Esophagus squamous epithelium (tissue), 5 donors: ENCODE measurements around the gene WDPCP. TPM values are rescaled to one million over a fixed set of nuclear protein-coding genes. Genes with fewer than 3 reads are reported as not detected.

Experiments
- DNase-seq: peaks from one replicate; lab custom pipeline; 2025; lab: John Stamatoyannopoulos, UW
- H3K27ac ChIP-seq, 4 donors: fragments of 200-600 bp; sonication (generic); one replicate each; pipeline ENCODE4 v1.5.1; 2016 to 2019; ENCODE audit warnings: mild to moderate bottlenecking in 1 of 4
- H3K27me3 ChIP-seq, 4 donors: fragments of 200-600 bp; sonication (generic); 1 replicate in 3 of 4; 2 replicates in 1 of 4; pipeline versions ENCODE4 v1.5.1 to v1.6.0; 2017 to 2021; ENCODE audit warnings: antibody characterized with exemption in 1 of 4
- H3K36me3 ChIP-seq, 3 donors: fragments of 200-600 bp; sonication (generic); one replicate each; pipeline ENCODE4 v1.5.1; 2016 to 2019
- H3K4me1 ChIP-seq, 3 donors: fragments of 200-600 bp; sonication (generic); one replicate each; pipeline ENCODE4 v1.5.1; 2017 to 2019
- H3K4me3 ChIP-seq, 4 donors: fragments of 200-600 bp; sonication (generic); 1 replicate in 3 of 4; 2 replicates in 1 of 4; pipeline ENCODE4 v1.5.1; 2016 to 2019; ENCODE audit warnings: mild to moderate bottlenecking in 2 of 4, moderate library complexity in 1 of 4
- H3K9me3 ChIP-seq, 3 donors: fragments of 200-600 bp; sonication (generic); one replicate each; pipeline ENCODE4 v1.5.1; 2016 to 2019
- POLR2A ChIP-seq, 4 donors: fragments of 450-650 bp; IDR thresholded peaks; one replicate each; pipeline ENCODE4 v1.6.1; 2017; ENCODE audit warnings: antibody characterized with exemption in 4 of 4, mild to moderate bottlenecking in 4 of 4, moderate library complexity in 3 of 4
- WGBS, 2 donors: methylation state at CpG; one replicate each; pipeline ENCODE4 v1.1.5; 2018; 5-methylcytosine and 5-hydroxymethylcytosine counted together
- intact Hi-C: fragments of 100-400 bp; cut with DNase I; formaldehyde crosslinking; loops from one replicate; pipeline ENCODE4 v1.15.0; 2022
- total RNA-seq, 4 donors: library from RNA; depleted of rRNA; stranded (reverse); fragments of >200 nt; gene quantifications; one replicate each; pipeline ENCODE4 v1.1.0, GENCODE V29; 2016
- TF ChIP-seq, protein P1 (sequence below), 6 experiments: fragments of 450-650 bp in 4 of 6; fragments of 200-600 bp in 2 of 6; sonication (generic) in 2 of 6; IDR thresholded peaks; one replicate each; pipeline ENCODE4 v1.5.1; 2016 to 2019; ENCODE audit warnings: antibody characterized with exemption in 6 of 6, mild to moderate bottlenecking in 4 of 6, moderate library complexity in 4 of 6
- donor health status: DM: yes; HTN: yes; CAD: no.

Gene WDPCP
- total RNA-seq, 4 donors from 2014 or later, result 3.0 to 9.7 (median 3.8) TPM

DNA sequence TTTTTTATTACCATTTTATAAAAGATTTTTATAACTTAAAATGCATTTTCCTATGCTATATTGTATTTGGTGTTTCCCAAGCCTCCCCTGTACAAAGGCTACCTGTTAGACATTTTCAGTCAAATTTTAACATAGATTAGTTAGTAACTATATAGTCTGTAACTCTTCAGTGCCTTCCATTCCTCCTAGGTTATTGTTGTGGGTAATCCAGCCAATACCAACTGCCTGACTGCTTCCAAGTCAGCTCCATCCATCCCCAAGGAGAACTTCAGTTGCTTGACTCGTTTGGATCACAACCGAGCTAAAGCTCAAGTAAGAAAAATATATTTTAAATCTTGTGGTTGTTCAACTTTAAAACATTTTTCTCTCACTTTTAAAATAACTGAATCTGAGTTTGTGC, 10.7 kb upstream of the WDPCP start:
- DNase-seq, result no peak
- Histone ChIP-seq H3K27me3 (no peaks in the 10 kb centered on the region), H3K36me3 (peaks cover 0 to 99% (median 8%) of the 10 kb centered on the region in 3 donors), H3K4me1 (no peaks in the 10 kb centered on the region), H3K9me3 (no peaks in the 10 kb centered on the region), H3K4me3 (no peak overlapping the region), H3K27ac (no peak overlapping the region)
- 87 to 93% methylated on average over 2 of the region's 2 CpGs for WGBS, 2 donors
- TF ChIP-seq POLR2A (IDR thresholded peaks at IDR 0.05), result no peak
- TF ChIP-seq, protein P1, sequence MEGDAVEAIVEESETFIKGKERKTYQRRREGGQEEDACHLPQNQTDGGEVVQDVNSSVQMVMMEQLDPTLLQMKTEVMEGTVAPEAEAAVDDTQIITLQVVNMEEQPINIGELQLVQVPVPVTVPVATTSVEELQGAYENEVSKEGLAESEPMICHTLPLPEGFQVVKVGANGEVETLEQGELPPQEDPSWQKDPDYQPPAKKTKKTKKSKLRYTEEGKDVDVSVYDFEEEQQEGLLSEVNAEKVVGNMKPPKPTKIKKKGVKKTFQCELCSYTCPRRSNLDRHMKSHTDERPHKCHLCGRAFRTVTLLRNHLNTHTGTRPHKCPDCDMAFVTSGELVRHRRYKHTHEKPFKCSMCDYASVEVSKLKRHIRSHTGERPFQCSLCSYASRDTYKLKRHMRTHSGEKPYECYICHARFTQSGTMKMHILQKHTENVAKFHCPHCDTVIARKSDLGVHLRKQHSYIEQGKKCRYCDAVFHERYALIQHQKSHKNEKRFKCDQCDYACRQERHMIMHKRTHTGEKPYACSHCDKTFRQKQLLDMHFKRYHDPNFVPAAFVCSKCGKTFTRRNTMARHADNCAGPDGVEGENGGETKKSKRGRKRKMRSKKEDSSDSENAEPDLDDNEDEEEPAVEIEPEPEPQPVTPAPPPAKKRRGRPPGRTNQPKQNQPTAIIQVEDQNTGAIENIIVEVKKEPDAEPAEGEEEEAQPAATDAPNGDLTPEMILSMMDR (IDR thresholded peaks at IDR 0.05), result no peak
- intact Hi-C loops, result no loop called here

DNA sequence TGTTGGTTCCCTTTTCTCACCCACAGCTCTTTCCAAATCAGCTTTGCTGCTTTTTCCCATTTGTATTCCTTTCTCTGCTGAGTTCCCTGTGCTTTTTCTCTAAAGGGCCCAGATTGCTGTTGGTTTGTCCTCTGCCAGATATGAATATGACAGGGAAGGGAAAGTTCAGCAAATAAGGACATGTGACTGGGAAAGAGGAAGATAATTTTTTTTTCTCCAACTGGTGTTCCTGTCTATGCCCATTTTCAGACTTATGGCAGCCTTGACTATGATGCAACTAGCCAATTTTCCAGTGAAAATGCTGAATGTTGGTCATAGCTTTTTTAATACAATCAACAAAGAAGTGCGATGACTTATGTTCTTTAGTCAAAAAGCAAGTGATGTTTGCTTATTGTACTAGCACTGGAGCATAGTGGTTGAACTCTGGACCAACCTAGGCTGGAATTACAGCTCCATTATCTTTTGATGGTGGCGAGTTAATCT, 8.2 kb upstream of the WDPCP start:
- Histone ChIP-seq H3K4me1 (peaks cover 0 to 4% (median 0%) of the 10 kb centered on the region in 3 donors), H3K27ac (no peak overlapping the region), H3K36me3 (peaks cover 0 to 86% (median 0%) of the 10 kb centered on the region in 3 donors), H3K9me3 (no peaks in the 10 kb centered on the region), H3K27me3 (no peaks in the 10 kb centered on the region), H3K4me3 (no peak overlapping the region)
- 91 to 96% methylated on average over 2 of the region's 2 CpGs for WGBS, 2 donors
- intact Hi-C loops, result no loop called here
- DNase-seq, result no peak
- TF ChIP-seq POLR2A (IDR thresholded peaks at IDR 0.05), result no peak
- TF ChIP-seq, protein P1 (IDR thresholded peaks at IDR 0.05), result no peak

DNA sequence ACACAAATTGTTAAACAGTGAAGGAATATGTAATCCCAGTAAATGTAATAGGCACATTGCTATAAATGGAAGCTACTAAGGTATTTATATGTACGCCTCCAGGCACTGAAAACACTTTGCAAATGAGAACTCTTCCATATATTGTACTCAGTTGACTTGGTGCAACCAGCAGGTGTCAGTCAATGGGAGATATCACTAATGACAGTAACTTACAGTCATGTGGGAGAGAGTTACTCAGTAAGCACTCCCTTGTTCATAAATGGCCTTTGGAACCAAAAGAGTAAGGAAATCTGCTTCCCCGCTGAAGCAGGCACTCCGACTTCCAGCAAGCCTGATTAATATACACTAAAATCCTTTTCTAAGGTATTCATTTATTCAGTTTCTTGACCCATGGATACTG, 6.4 kb upstream of the WDPCP start:
- H3K27me3 ChIP-seq, result no peaks in the 10 kb centered on the region
- H3K4me1 ChIP-seq, result peaks cover under 1 to 22% (median 12%) of the 10 kb centered on the region in 3 donors
- H3K27ac ChIP-seq, result no peak overlapping the region
- 97 to 99% methylated on average over 3 of the region's 3 CpGs for WGBS, 2 donors
- no peak for TF ChIP-seq POLR2A (IDR thresholded peaks at IDR 0.05)
- TF ChIP-seq, protein P1 (IDR thresholded peaks at IDR 0.05), result no peak
- no peak for DNase-seq
- no peak overlapping the region for H3K4me3 ChIP-seq
- intact Hi-C loops, result no loop called here
- H3K9me3 ChIP-seq, result no peaks in the 10 kb centered on the region
- H3K36me3 ChIP-seq, result peaks cover 0 to 69% (median 0%) of the 10 kb centered on the region in 3 donors

DNA sequence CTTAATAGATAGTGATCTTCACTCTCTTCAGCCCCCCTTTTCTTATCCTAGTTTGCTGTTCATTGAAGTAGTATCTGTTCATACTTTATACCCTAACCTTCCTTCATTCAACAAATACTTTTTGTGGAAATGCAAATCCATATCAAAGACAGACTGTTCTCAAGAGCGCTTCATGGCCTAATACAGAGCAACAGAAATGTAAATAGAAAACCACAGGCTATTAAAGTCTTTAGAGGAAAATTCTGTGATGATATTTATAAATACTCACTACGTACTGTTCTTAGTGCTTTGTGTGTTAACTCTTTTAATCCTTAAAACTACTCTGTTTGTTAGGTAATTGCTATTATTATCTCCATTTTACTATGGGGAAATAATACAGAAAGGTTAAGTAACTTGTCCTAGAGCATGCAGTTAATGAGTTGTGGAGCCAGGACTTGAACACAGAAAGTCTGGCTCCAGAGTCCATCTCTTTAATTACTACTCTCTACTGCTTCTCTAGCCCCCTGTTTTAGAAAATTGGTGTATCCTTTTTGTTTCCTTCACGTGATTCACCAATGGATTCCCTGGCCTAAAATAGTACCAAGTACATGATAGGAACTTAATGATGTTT, 3.4 kb upstream of the WDPCP start:
- Histone ChIP-seq H3K27ac (no peak overlapping the region), H3K4me3 (no peak overlapping the region), H3K36me3 (peaks cover 0 to 40% (median 0%) of the 10 kb centered on the region in 3 donors), H3K27me3 (no peaks in the 10 kb centered on the region), H3K4me1 (peaks cover 3 to 37% (median 14%) of the 10 kb centered on the region in 3 donors), H3K9me3 (no peaks in the 10 kb centered on the region)
- intact Hi-C loops, result no loop called here
- DNase-seq, result no peak
- no peak for TF ChIP-seq POLR2A (IDR thresholded peaks at IDR 0.05)
- TF ChIP-seq, protein P1 (IDR thresholded peaks at IDR 0.05), result no peak
- 72 to 82% methylated on average over 3 of the region's 3 CpGs for WGBS, 2 donors

DNA sequence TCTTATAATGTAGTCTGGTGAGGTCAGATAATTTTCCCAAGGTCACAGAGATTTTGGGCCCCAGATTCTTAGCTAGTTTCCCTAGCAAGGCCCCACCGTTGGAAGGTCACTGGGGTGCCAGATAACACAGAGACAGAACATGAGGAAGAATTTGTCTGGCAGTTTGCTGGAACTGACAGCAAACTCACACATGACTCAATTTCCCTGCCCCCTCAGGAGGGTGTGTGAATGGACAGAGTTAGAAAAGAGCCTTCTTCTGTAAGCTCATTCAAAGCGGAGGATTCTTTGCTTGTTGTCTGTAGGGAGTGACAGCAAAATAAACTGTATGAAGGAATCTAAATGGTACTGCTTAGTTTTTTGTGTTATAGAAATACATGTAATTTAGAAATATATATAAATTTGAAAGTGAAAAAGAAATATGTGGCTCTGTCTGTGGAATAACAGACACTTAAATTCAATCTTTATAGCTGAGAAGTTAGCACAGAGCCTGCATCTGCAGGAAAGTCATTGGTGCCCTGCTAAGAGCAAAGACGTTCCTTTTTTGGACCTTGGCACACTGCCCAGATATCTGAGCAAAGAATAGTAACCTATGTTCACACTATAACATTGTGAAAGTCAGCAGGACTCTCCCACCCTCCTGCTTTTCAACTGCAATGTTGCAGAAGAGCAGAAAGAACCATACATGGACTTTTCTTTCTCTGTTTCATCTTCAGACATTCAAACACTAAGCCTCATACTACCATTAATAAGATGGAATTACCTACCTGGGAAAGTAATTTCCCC, 2.5 kb upstream of the WDPCP start:
- H3K4me3 ChIP-seq, result no peak overlapping the region
- peaks cover 0 to 31% (median 0%) of the 10 kb centered on the region in 3 donors for H3K36me3 ChIP-seq
- no peaks in the 10 kb centered on the region for H3K9me3 ChIP-seq
- peaks cover 3 to 37% (median 14%) of the 10 kb centered on the region in 3 donors for H3K4me1 ChIP-seq
- intact Hi-C loops, result no loop called here
- no peak for DNase-seq
- WGBS, 2 donors, result 41 to 44% methylated on average over 3 of the region's 3 CpGs
- no peaks in the 10 kb centered on the region for H3K27me3 ChIP-seq
- TF ChIP-seq, protein P1 (IDR thresholded peaks at IDR 0.05), result no peak
- no peak for TF ChIP-seq POLR2A (IDR thresholded peaks at IDR 0.05)
- H3K27ac ChIP-seq, result no peak overlapping the region
